Activated CD4-positive, alpha-beta memory T cell treated with anti-CD3 and anti-CD28 coated beads, Interleukin-2, amount 10 ng/mL, durations not matched to agents 7 days and 5 days (primary cell): ENCODE measurements around the gene MAP3K1. TPM values are rescaled to one million over a fixed set of nuclear protein-coding genes. Genes with fewer than 3 reads are reported as not detected.
A peak's percentile ranks its signal among the peaks of the same experiment; 100 is the strongest.
"Not testable (repeated sequence)": the region's sequence is repeated elsewhere in the genome, so short reads cannot be mapped to it uniquely, and the experiment has no call there.

ENCODE experiments used
- CTCF ChIA-PET: fragments of 350-600 bp; sonication (Branson Sonifier 250); formaldehyde crosslinking; loops from one replicate; lab custom pipeline; 2021; ENCODE audit warnings: antibody characterized with exemption, inconsistent platforms; lab: Charles Lee
- POLR2A ChIA-PET: fragments of 350-600 bp; sonication (Branson Sonifier 250); formaldehyde crosslinking; loops from one replicate; lab custom pipeline; 2021; ENCODE audit warnings: antibody characterized with exemption; lab: Charles Lee
- DNase-seq: peaks from one replicate; pipeline ENCODE4 v3.0.0-alpha.2; 2020
- H3K27ac Mint-ChIP-seq: one replicate; pipeline ENCODE4 v1.8.0; 2021; ENCODE audit warnings: mild to moderate bottlenecking, mixed read lengths
- H3K27me3 Mint-ChIP-seq: one replicate; pipeline ENCODE4 v1.8.0; 2021; ENCODE audit warnings: mixed read lengths
- H3K36me3 Mint-ChIP-seq: one replicate; pipeline ENCODE4 v1.8.0; 2021; ENCODE audit warnings: low read depth, mixed read lengths
- H3K4me1 Mint-ChIP-seq: one replicate; pipeline ENCODE4 v1.8.0; 2021; ENCODE audit warnings: mixed read lengths
- H3K4me3 Mint-ChIP-seq: one replicate; pipeline ENCODE4 v1.8.0; 2021; ENCODE audit warnings: mild to moderate bottlenecking, mixed read lengths
- H3K9me3 Mint-ChIP-seq: one replicate; pipeline ENCODE4 v1.8.0; 2021; ENCODE audit warnings: mixed read lengths
- total RNA-seq, 2 experiments: library from RNA; stranded (reverse); gene quantifications; one replicate each; pipeline ENCODE4 v1.2.3, GENCODE V29; 2021

Gene MAP3K1
- 10 to 100 TPM; 47.5 to 49.5 TPM for total RNA-seq

DNA sequence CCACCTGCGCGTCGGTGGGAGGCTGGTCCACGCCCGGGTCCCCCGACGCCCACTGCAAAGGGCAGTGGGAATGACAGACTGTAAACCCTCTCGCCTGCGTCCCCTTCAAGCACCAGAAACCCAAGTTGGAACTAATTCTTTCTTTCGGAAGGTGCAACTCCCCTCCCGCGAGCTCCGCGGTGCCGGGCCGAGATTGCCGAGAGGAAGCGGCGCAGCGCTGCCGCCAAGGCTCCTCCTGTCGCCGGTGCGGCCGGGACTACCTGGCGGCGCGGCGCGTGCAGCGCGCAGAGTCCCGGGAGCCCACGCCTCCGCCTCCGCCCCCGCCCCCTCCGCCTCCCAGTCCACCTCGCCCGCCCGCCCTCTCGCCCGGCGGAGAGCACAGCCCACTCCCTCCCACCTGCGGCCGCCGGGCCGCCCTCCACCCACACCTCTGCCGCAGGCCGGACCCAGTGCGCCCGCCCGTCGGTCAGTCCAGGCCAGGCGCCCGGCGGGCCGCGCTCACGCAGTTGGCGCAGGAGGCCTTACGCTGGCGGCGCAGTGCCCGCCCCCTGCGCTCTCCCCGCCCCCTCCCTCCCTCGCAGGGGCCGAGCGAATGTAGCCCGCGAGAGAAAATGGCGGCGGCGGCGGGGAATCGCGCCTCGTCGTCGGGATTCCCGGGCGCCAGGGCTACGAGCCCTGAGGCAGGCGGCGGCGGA lies at the start of gene MAP3K1:
Gene MAP3K1 (plus strand): TSS at position 587 of the 695 bp plus-strand sequence. CDS start 25 bp downstream, at position 612.
- Mint-ChIP-seq H3K9me3 (no peaks in the 10 kb centered on the region), H3K27me3 (peaks cover 3% of the 10 kb centered on the region), H3K4me3 (peak within 1 kb of the TSS; percentile 96), H3K4me1 (peaks cover 43% of the 10 kb centered on the region), H3K36me3 (peaks cover 23% of the 10 kb centered on the region), H3K27ac (peak within 1 kb of the TSS; percentile 94)
- ChIA-PET CTCF (interaction anchor here (1.0 to 1.7 kb wide), 4 partner anchors 23 to 879 kb away, joined by 3 read pairs; no protein-coding TSS in a partner anchor), POLR2A (interaction anchor here (0.6 to 2.9 kb wide), 22 partner anchors 10 to 878 kb away, joined by 3 to 24 read pairs (median 4); partner anchors contain the start of gene GPBP1)
- DNase-seq = peak; percentile 83

DNA sequence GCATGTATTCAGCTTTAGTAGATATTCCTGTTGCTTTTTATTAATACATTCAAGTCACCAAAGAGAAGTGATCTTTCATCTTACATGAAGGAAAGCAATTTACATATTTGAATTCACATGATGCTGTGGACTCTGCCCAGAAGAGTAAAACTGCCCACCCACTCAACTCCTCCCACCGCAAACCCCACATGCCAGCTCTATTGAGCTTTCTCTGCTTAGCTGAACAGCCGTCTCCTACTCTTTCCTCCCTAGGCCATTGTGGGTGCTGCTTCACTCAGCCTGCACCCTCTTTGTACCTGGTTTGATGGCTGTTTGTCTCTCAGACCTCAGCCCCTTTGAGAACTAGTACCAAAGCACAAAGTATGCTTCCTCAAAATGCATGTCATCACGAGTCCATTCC lies 48.4 kb upstream of the MAP3K1 start:
- H3K4me1 Mint-ChIP-seq = no peaks in the 10 kb centered on the region
- H3K9me3 Mint-ChIP-seq = peaks cover 2% of the 10 kb centered on the region
- H3K27ac Mint-ChIP-seq = no peak overlapping the region
- CTCF ChIA-PET = no interaction called here
- H3K4me3 Mint-ChIP-seq = no peak overlapping the region
- POLR2A ChIA-PET = no interaction called here
- H3K27me3 Mint-ChIP-seq = peaks cover 2% of the 10 kb centered on the region
- H3K36me3 Mint-ChIP-seq = no peaks in the 10 kb centered on the region
- DNase-seq = no peak

DNA sequence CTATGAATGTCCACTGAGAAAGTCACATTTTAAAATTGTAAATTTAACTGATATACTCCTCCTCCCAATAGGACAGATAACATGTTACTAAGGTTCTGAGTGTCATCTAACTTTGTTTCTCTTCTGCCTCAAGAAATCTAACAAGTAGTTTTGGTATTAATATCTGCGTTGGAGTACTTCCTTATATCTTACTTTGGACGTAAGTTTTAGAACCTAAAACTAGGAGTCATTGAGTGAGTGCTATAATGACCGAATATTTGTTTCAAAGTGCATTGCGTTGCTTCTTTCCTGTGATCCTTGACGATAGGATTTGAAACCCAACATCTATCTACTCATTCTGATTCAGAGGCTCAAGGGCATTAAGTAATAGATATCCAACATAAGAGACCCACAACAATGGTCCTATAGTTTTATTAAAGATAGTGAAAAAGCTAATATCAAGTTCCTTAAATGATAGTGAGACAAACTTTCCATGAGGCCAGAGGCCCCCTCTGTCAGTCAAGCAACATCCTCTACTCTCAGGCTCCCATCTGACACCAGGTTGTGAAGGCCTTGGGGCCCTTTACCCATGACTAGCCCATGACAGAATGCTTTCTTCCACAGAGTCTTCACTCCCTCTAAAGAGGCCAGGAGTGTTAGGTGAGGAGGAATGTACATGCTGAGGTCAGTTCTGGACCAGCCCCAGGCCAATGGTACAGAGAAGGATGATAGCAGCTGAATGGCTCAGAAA lies 45.3 kb upstream of the MAP3K1 start:
- POLR2A ChIA-PET = no interaction called here
- Mint-ChIP-seq H3K4me1 (no peaks in the 10 kb centered on the region), H3K9me3 (peaks cover 2% of the 10 kb centered on the region), H3K4me3 (no peak overlapping the region), H3K27ac (no peak overlapping the region), H3K27me3 (no peaks in the 10 kb centered on the region), H3K36me3 (no peaks in the 10 kb centered on the region)
- CTCF ChIA-PET = no interaction called here
- DNase-seq = no peak

DNA sequence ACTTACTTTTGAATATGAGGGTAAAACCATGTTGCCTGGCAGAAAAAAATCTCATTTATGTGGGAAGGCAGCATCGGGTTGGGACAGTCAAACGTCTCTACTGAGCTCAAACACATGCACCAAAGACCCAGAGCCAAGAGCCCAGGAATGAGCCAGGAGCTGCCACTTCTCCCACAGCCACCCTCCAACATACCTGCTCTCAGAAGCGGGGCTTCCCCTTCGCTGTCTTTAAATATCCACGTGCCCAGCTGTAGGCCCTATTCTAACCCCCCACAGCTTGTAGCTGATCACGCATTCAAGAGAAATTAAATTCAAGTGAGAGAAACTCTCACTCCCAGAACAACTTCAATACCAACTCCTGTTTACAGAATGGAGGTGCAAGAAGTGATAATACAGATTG lies 42.6 kb upstream of the MAP3K1 start:
- CTCF ChIA-PET = interaction anchor here (0.6 to 1.1 kb wide), 2 partner anchors 35 to 1051 kb away, joined by 3 read pairs; no protein-coding TSS in a partner anchor
- Mint-ChIP-seq H3K9me3 (no peaks in the 10 kb centered on the region), H3K27ac (no peak overlapping the region), H3K4me1 (no peaks in the 10 kb centered on the region), H3K36me3 (peaks cover 4% of the 10 kb centered on the region), H3K4me3 (no peak overlapping the region), H3K27me3 (no peaks in the 10 kb centered on the region)
- POLR2A ChIA-PET = interaction anchor here (1.2 kb wide), 1 partner anchor 141 kb away, joined by 3 read pairs; no protein-coding TSS in a partner anchor
- DNase-seq = no peak

DNA sequence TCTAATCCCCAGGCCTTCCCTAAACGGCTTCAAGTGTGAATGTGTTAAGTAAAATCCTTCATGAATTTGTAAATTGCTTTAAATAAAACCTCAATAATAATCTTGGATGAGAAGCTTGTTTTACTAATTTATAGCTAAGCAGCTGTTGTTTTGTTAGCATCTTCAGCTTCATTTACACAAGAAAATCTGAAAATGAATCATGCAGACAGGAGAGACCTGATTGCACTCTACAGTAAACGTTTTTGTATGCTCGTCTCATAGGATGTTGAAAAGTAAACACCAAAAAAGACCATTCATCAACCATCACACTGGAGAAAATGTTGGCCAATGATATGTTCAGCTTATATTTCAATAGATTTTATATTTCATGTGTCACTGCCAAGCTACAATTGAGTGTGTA lies 40.4 kb upstream of the MAP3K1 start:
- Mint-ChIP-seq H3K27me3 (no peaks in the 10 kb centered on the region), H3K4me1 (no peaks in the 10 kb centered on the region), H3K9me3 (no peaks in the 10 kb centered on the region), H3K36me3 (peaks cover 4% of the 10 kb centered on the region), H3K27ac (no peak overlapping the region), H3K4me3 (no peak overlapping the region)
- DNase-seq = no peak
- ChIA-PET CTCF (interaction anchor here (0.7 kb wide), 1 partner anchor 681 kb away, joined by 3 read pairs; no protein-coding TSS in a partner anchor), POLR2A (interaction anchor here (1.4 kb wide), 1 partner anchor 13 kb away, joined by 3 read pairs; no protein-coding TSS in a partner anchor)

DNA sequence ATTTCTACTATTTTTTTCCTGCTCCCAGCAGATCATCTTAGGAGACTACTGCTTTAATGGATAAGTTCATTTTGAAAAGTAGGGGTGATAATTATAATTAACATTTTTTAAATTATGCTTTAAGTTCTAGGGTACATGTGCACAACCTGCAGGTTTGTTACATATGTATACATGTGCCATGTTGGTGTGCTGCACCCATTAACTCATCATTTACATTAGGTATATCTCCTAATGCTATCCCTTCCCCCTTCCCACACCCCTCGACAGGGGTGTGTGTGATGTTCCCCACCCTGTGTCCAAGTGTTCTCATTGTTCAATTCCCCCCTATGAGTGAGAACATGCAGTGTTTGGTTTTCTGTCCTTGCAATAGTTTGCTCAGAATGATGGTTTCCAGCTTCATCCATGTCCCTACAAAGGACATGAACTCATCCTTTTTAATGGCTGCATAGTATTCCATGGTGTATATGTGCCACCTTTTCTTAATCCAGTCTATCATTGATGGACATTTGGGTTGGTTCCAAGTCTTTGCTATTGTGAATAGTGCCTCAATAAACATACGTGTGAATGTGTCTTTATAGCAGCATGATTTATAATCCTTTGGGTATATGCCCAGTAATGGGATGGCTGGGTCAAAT lies 39.0 kb upstream of the MAP3K1 start:
- H3K36me3 Mint-ChIP-seq = peaks cover 10% of the 10 kb centered on the region
- H3K9me3 Mint-ChIP-seq, DNase-seq, POLR2A ChIA-PET, H3K27ac Mint-ChIP-seq, H3K4me3 Mint-ChIP-seq, CTCF ChIA-PET, H3K27me3 Mint-ChIP-seq, H3K4me1 Mint-ChIP-seq: not testable (repeated sequence)

DNA sequence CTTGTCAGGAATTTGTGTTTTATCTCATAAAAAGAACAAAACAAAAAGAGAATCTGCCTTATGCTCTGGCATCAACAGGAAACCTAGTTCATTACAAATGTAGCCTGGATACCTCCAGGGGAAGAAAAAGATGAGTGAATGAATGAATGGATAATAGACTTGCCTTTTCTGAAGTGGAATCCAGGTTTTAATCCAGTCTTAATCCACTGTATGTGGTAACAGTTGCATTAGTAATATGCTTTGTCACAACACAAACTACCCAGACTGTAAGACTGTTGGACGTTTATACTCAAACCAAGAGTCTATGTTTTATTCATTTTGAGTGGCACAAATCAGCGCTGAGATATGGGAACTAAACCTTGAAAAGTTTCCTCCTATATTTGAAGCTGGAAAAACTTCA lies 32.1 kb upstream of the MAP3K1 start:
- DNase-seq = no peak
- peaks cover 6% of the 10 kb centered on the region for H3K36me3 Mint-ChIP-seq
- no peak overlapping the region for H3K4me3 Mint-ChIP-seq
- POLR2A ChIA-PET = no interaction called here
- peaks cover 7% of the 10 kb centered on the region for H3K9me3 Mint-ChIP-seq
- no peaks in the 10 kb centered on the region for H3K4me1 Mint-ChIP-seq
- peaks cover 1% of the 10 kb centered on the region for H3K27me3 Mint-ChIP-seq
- no peak overlapping the region for H3K27ac Mint-ChIP-seq
- CTCF ChIA-PET = no interaction called here

DNA sequence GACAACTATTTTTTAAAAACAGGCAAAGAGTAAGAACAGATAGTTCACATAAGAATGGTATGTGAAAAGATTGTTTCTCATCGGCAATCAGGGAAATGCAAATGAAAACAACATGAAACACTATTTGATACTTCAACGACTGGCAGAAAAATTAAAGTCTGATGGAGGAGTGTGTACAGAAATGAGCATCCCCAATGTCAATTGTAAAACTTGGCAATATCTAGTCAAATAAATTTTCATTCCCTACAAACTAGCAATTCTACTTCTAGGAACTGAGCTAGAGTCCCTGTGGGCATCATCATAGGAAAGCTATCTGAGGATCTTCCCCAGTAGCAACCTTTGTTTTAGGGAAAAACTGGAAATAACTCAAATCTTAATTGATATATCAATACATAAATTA lies 29.0 kb upstream of the MAP3K1 start:
- peaks cover under 1% of the 10 kb centered on the region for H3K4me1 Mint-ChIP-seq
- DNase-seq = no peak
- no peaks in the 10 kb centered on the region for H3K9me3 Mint-ChIP-seq
- ChIA-PET CTCF (interaction anchor here (1.8 kb wide), 1 partner anchor 12 kb away, joined by 5 read pairs; no protein-coding TSS in a partner anchor), POLR2A (no interaction called here)
- no peaks in the 10 kb centered on the region for H3K36me3 Mint-ChIP-seq
- no peak overlapping the region for H3K4me3 Mint-ChIP-seq
- no peaks in the 10 kb centered on the region for H3K27me3 Mint-ChIP-seq
- H3K27ac Mint-ChIP-seq = no peak overlapping the region

DNA sequence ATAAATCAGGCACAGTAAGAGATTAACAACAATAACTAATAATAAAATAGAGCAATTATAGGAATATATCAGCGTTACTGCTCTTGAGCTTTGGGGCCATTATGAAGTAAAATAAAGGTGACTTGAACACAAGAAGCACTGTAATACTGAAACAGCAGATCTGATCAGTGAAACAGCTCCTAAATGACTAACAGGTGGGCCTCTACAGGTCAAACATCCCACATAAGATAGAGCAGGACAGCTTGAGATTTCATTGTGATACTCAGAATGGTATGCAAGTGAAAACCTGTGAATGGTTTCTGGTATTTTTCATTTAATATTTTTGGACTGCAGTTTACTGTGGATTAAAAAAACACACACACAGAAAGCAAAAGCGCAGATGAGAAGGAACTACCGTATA lies 24.0 kb upstream of the MAP3K1 start:
- H3K4me1 Mint-ChIP-seq = peaks cover 3% of the 10 kb centered on the region
- no peaks in the 10 kb centered on the region for H3K36me3 Mint-ChIP-seq
- H3K9me3 Mint-ChIP-seq = peaks cover 2% of the 10 kb centered on the region
- DNase-seq = no peak
- H3K4me3 Mint-ChIP-seq = no peak overlapping the region
- ChIA-PET POLR2A (no interaction called here), CTCF (no interaction called here)
- H3K27ac Mint-ChIP-seq = no peak overlapping the region
- peaks cover 3% of the 10 kb centered on the region for H3K27me3 Mint-ChIP-seq

DNA sequence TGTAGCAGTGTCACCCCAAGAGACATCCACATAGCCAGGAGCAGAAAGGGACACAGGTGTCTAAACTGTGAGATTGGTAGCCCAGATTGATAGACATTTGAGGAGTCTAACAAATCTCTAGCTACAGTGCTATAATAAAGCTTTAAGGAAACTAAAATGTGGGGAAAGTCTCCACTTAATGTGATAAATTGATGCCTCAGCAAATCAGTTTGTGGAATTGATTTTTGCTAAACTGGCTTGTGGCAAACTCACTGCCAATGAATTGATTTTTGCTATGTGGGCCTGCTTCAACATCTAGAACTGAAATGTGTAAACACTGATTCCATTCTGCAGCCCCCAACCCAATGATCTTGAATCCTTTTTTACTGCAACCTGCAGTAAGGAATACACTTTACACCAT lies 16.8 kb upstream of the MAP3K1 start:
- ChIA-PET CTCF (no interaction called here), POLR2A (no interaction called here)
- no peak overlapping the region for H3K4me3 Mint-ChIP-seq
- peaks cover 2% of the 10 kb centered on the region for H3K9me3 Mint-ChIP-seq
- H3K27me3 Mint-ChIP-seq = peaks cover 18% of the 10 kb centered on the region
- H3K27ac Mint-ChIP-seq = no peak overlapping the region
- H3K4me1 Mint-ChIP-seq = no peaks in the 10 kb centered on the region
- DNase-seq = no peak
- H3K36me3 Mint-ChIP-seq = no peaks in the 10 kb centered on the region

DNA sequence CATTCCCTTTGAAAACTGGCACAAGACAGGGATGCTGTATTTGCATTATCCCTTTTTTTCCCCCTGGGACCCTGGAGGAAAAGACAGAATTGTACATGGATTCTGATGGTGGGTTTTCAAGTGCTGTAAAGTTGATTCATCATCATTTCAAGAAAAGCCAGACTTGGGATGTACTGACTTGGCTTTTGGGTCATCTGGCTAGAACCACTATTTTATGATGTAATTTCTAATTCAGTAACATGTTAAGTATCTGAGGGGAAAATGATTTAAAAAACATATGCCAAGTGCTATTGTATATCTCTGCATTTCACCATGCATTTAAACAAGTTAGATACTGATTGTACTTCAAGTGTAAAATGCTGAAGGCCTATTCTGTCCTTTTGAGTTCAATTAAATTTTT lies 15.2 kb upstream of the MAP3K1 start:
- H3K36me3 Mint-ChIP-seq = no peaks in the 10 kb centered on the region
- CTCF ChIA-PET = no interaction called here
- no peak overlapping the region for H3K27ac Mint-ChIP-seq
- POLR2A ChIA-PET = no interaction called here
- peaks cover 7% of the 10 kb centered on the region for H3K4me1 Mint-ChIP-seq
- DNase-seq = no peak
- no peaks in the 10 kb centered on the region for H3K9me3 Mint-ChIP-seq
- H3K27me3 Mint-ChIP-seq = peaks cover 21% of the 10 kb centered on the region
- H3K4me3 Mint-ChIP-seq = no peak overlapping the region

DNA sequence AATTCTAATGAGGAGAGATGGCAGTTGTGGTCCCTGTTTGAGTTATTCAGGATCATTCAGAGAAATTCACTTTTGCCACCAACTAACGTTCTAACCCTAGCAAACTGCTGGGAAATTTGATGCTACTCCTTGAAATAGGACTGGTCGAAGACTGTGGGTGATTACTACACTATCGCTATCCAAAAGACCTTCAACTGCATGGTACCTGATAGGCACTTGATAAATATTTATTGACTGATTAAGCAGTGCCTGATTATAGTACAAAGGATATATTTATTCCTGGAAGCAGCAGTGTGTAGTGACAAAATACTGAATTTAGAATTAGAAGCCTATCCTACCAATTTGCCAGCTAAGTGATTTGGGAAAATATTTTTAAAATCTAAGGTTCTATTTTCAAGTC lies 14.1 kb upstream of the MAP3K1 start:
- no peak overlapping the region for H3K4me3 Mint-ChIP-seq
- H3K27ac Mint-ChIP-seq = no peak overlapping the region
- CTCF ChIA-PET = interaction anchor here (0.9 to 1.4 kb wide), 2 partner anchors 26 to 37 kb away, joined by 3 to 4 read pairs; no protein-coding TSS in a partner anchor
- no peak for DNase-seq
- peaks cover 7% of the 10 kb centered on the region for H3K4me1 Mint-ChIP-seq
- H3K27me3 Mint-ChIP-seq = peaks cover 18% of the 10 kb centered on the region
- POLR2A ChIA-PET = no interaction called here
- no peaks in the 10 kb centered on the region for H3K9me3 Mint-ChIP-seq
- no peaks in the 10 kb centered on the region for H3K36me3 Mint-ChIP-seq

DNA sequence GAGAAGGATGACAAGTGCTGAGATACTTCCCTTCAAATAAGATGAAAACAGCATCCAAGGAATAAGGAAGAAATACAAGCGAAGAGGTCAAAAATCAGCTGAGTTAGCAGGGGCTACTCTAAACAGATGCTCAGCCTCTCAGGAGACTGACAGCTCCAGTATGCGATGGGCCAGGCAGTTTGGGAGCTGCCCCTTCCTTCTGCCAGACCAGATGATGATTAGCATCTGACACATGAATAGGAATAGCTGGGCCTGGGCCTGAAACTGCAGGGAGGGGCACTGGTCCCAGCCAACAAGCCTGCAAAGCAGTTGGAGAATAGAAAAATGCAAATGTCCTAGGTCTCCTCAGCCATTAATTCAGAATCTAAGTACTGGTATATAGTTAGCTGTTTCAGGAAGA lies 13.1 kb upstream of the MAP3K1 start:
- Mint-ChIP-seq H3K9me3 (no peaks in the 10 kb centered on the region), H3K27me3 (peaks cover 13% of the 10 kb centered on the region), H3K4me3 (no peak overlapping the region), H3K36me3 (no peaks in the 10 kb centered on the region), H3K4me1 (peaks cover 7% of the 10 kb centered on the region), H3K27ac (no peak overlapping the region)
- POLR2A ChIA-PET = no interaction called here
- no peak for DNase-seq
- CTCF ChIA-PET = interaction anchor here (0.9 to 1.4 kb wide), 3 partner anchors 25 to 532 kb away, joined by 3 to 4 read pairs (median 3); no protein-coding TSS in a partner anchor
